Progenitor cell of endocrine pancreas (in vitro differentiated cells): Measurements from ENCODE around the gene CHFR. TPM values are rescaled to one million over a fixed set of nuclear protein-coding genes. Genes with fewer than 3 reads are reported as not detected.
"Not testable (repeated sequence)": the region's sequence is repeated elsewhere in the genome, so short reads cannot be mapped to it uniquely, and the experiment has no call there.

Experiments
- DNase-seq: peaks from one replicate; pipeline ENCODE4 v3.0.0; 2021; ENCODE audit warnings: low spot score; ENCODE audit not compliant: unreplicated experiment
- H3K27ac Mint-ChIP-seq: 2 replicates; pipeline ENCODE4 v1.8.0; 2021; ENCODE audit warnings: mild to moderate bottlenecking, moderate library complexity, mixed read lengths
- H3K27me3 Mint-ChIP-seq: 2 replicates; pipeline ENCODE4 v1.8.0; 2021; ENCODE audit warnings: mixed read lengths
- H3K36me3 Mint-ChIP-seq: 2 replicates; pipeline ENCODE4 v1.8.0; 2022; ENCODE audit warnings: mixed read lengths; ENCODE audit not compliant: insufficient read depth
- H3K4me1 Mint-ChIP-seq: 2 replicates; pipeline ENCODE4 v1.8.0; 2021; ENCODE audit warnings: low read depth, mixed read lengths
- H3K4me3 Mint-ChIP-seq: 2 replicates; pipeline ENCODE4 v1.8.0; 2021; ENCODE audit warnings: low read depth, mild to moderate bottlenecking, moderate library complexity, mixed read lengths
- H3K9me3 Mint-ChIP-seq: 2 replicates; pipeline ENCODE4 v1.8.0; 2021; ENCODE audit warnings: low read depth, mixed read lengths
- CTCF ChIP-seq: fragments of 200-600 bp; sonication (generic); IDR thresholded peaks from one replicate; pipeline ENCODE4 v1.5.0; 2021; ENCODE audit warnings: antibody characterized with exemption, mild to moderate bottlenecking; ENCODE audit not compliant: unreplicated experiment
- total RNA-seq: library from RNA; stranded (reverse); gene quantifications from 2 replicates; pipeline ENCODE4 v1.2.1, GENCODE V29; 2021

Gene CHFR
- total RNA-seq, 1 donor from 2014 or later = 51.4 TPM

GRCh38 chr12:132838410-132839080 is 48.9 kb downstream of the CHFR start:
- no peak for DNase-seq
- TF ChIP-seq CTCF = no peak
- no peak overlapping the region for H3K4me3 Mint-ChIP-seq
- no peak overlapping the region for H3K27ac Mint-ChIP-seq
- no peaks in the 10 kb centered on the region for H3K9me3 Mint-ChIP-seq
- H3K4me1 Mint-ChIP-seq = no peaks in the 10 kb centered on the region
- peaks cover 8% of the 10 kb centered on the region for H3K36me3 Mint-ChIP-seq
- no peaks in the 10 kb centered on the region for H3K27me3 Mint-ChIP-seq

- no peaks in the 10 kb centered on the region for H3K9me3 Mint-ChIP-seq
- no peak for TF ChIP-seq CTCF
- peaks cover 8% of the 10 kb centered on the region for H3K36me3 Mint-ChIP-seq
- H3K4me3 Mint-ChIP-seq = no peak overlapping the region
- no peaks in the 10 kb centered on the region for H3K4me1 Mint-ChIP-seq
- no peaks in the 10 kb centered on the region for H3K27me3 Mint-ChIP-seq
- no peak for DNase-seq
- no peak overlapping the region for H3K27ac Mint-ChIP-seq
Observed at GRCh38 chr12:132837693-132838409, 49.6 kb downstream of the CHFR start.

DNA sequence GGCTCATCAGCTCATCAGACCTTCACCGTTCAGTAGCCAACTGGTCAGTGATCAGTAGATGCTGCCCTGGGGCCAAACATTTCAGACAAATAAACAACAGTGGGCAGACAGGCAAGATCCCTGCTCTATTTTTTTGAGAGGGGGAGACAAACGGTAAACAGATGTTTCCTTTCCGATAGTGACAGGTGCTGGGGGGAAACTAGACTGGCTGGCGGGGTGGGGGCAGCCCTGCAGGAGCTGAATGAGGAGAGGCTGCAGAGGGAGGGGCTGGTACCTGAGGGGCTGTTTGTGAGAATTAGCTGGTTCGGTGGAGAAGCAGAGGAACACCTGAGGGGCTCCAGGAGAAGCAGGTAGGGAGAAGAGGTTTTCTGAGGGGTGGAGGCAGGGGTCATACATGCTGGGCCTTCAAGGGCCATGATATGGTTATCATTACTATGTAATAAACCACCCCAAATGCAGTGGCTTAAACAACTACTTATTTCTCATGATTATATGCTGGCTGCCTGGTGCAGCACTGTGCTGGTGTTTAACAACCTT is 50.5 kb downstream of the CHFR start:
- no peak overlapping the region for H3K4me3 Mint-ChIP-seq
- no peaks in the 10 kb centered on the region for H3K9me3 Mint-ChIP-seq
- no peak for TF ChIP-seq CTCF
- no peaks in the 10 kb centered on the region for H3K4me1 Mint-ChIP-seq
- H3K27me3 Mint-ChIP-seq = no peaks in the 10 kb centered on the region
- no peak overlapping the region for H3K27ac Mint-ChIP-seq
- DNase-seq = no peak
- peaks cover 7% of the 10 kb centered on the region for H3K36me3 Mint-ChIP-seq

DNA sequence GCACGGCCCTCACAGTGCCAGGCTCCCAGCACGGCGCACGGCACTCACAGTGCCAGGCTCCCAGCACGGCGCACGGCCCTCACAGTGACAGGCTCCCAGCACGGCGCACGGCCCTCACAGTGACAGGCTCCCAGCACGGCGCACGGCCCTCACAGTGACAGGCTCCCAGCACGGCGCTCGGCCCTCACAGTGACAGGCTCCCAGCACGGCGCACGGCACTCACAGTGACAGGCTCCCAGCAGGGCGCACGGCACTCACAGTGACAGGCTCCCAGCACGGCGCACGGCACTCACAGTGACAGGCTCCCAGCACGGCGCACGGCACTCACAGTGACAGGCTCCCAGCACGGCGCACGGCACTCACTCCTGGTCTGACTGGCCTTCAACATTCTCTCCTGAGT is 51.2 kb downstream of the CHFR start:
- H3K4me1 Mint-ChIP-seq, H3K27ac Mint-ChIP-seq, H3K4me3 Mint-ChIP-seq, H3K36me3 Mint-ChIP-seq, DNase-seq, H3K27me3 Mint-ChIP-seq, H3K9me3 Mint-ChIP-seq: not testable (repeated sequence)

GRCh38 chr12:132835076-132836025 is 52.1 kb downstream of the CHFR start:
- H3K4me3 Mint-ChIP-seq = no peak overlapping the region
- no peaks in the 10 kb centered on the region for H3K27me3 Mint-ChIP-seq
- H3K36me3 Mint-ChIP-seq = peaks cover 4% of the 10 kb centered on the region
- no peaks in the 10 kb centered on the region for H3K9me3 Mint-ChIP-seq
- no peaks in the 10 kb centered on the region for H3K4me1 Mint-ChIP-seq
- H3K27ac Mint-ChIP-seq = no peak overlapping the region
- no peak for TF ChIP-seq CTCF
- no peak for DNase-seq
